Measurements from ENCODE around the gene CRHR1.

CRHR1 gene

GRCh38 chr17:45820052-45820780 is 36.1 kb downstream of the CRHR1 start:
- peaks cover 36% of the 10 kb centered on the region for H3K4me1 Mint-ChIP-seq
- H3K4me3 Mint-ChIP-seq = no peak overlapping the region
- no peaks in the 10 kb centered on the region for H3K36me3 Mint-ChIP-seq (ENCODE audit: low read depth)
- no peaks in the 10 kb centered on the region for H3K9me3 Mint-ChIP-seq
- no peak overlapping the region for H3K27ac Mint-ChIP-seq
- H3K27me3 Mint-ChIP-seq (ENCODE audit: low read depth, poor library complexity) = peaks cover 17% of the 10 kb centered on the region
- DNase-seq = no peak
- TF ChIP-seq CTCF (IDR thresholded peaks at IDR 0.05) = no peak

- Mint-ChIP-seq H3K27me3 (ENCODE audit: low read depth, poor library complexity) (peaks cover 17% of the 10 kb centered on the region), H3K27ac (no peak overlapping the region), H3K4me1 (peaks cover 33% of the 10 kb centered on the region), H3K4me3 (no peak overlapping the region), H3K9me3 (no peaks in the 10 kb centered on the region), H3K36me3 (ENCODE audit: low read depth) (no peaks in the 10 kb centered on the region)
- no peak for DNase-seq
- TF ChIP-seq CTCF (IDR thresholded peaks at IDR 0.05) = no peak
Observed at GRCh38 chr17:45821147-45821546, 37.0 kb downstream of the CRHR1 start.

- H3K36me3 Mint-ChIP-seq (ENCODE audit: low read depth) = no peaks in the 10 kb centered on the region
- no peak for DNase-seq
Observed at GRCh38 chr17:45823598-45823997, 39.5 kb downstream of the CRHR1 start.

GRCh38 chr17:45824475-45824874 is 40.4 kb downstream of the CRHR1 start:
- no peak for TF ChIP-seq CTCF (IDR thresholded peaks at IDR 0.05)
- no peak for DNase-seq
- Mint-ChIP-seq H3K4me1 (peaks cover 2% of the 10 kb centered on the region), H3K4me3 (no peak overlapping the region), H3K36me3 (ENCODE audit: low read depth) (no peaks in the 10 kb centered on the region), H3K9me3 (no peaks in the 10 kb centered on the region), H3K27me3 (ENCODE audit: low read depth, poor library complexity) (peaks cover 15% of the 10 kb centered on the region), H3K27ac (no peak overlapping the region)

More at GRCh38 chr17:45823598-45823997, 39.5 kb downstream of the CRHR1 start:
- Mint-ChIP-seq H3K27ac (no peak overlapping the region), H3K9me3 (no peaks in the 10 kb centered on the region), H3K4me1 (peaks cover 10% of the 10 kb centered on the region), H3K27me3 (ENCODE audit: low read depth, poor library complexity) (peaks cover 15% of the 10 kb centered on the region), H3K4me3 (no peak overlapping the region)
- no peak for TF ChIP-seq CTCF (IDR thresholded peaks at IDR 0.05)

- Mint-ChIP-seq H3K27ac (no peak overlapping the region), H3K4me3 (no peak overlapping the region), H3K4me1 (no peaks in the 10 kb centered on the region), H3K9me3 (no peaks in the 10 kb centered on the region), H3K27me3 (ENCODE audit: low read depth, poor library complexity) (peaks cover 15% of the 10 kb centered on the region), H3K36me3 (ENCODE audit: low read depth) (no peaks in the 10 kb centered on the region)
- TF ChIP-seq CTCF (IDR thresholded peaks at IDR 0.05) = no peak
- DNase-seq = no peak
Observed at GRCh38 chr17:45824901-45825492, 40.9 kb downstream of the CRHR1 start.

- H3K27ac Mint-ChIP-seq = no peak overlapping the region
- H3K4me1 Mint-ChIP-seq = no peaks in the 10 kb centered on the region
- H3K27me3 Mint-ChIP-seq (ENCODE audit: low read depth, poor library complexity) = peaks cover 15% of the 10 kb centered on the region
- no peaks in the 10 kb centered on the region for H3K9me3 Mint-ChIP-seq
- H3K36me3 Mint-ChIP-seq (ENCODE audit: low read depth) = no peaks in the 10 kb centered on the region
- TF ChIP-seq CTCF (IDR thresholded peaks at IDR 0.05) = no peak
- no peak for DNase-seq
- no peak overlapping the region for H3K4me3 Mint-ChIP-seq
Observed at GRCh38 chr17:45825792-45826191, 41.7 kb downstream of the CRHR1 start.
